Vagina (tissue), 2 donors: ENCODE data around the gene SLC22A3.

Experiments used
- POLR2A ChIP-seq, 2 donors: fragments of 450-650 bp; IDR thresholded peaks; one replicate each; pipeline ENCODE4 v1.6.1; 2017; ENCODE audit warnings: antibody characterized with exemption in 2 of 2, mild to moderate bottlenecking in 2 of 2, moderate library complexity in 2 of 2
- TF ChIP-seq, protein P1 (sequence below), 3 experiments: fragments of 450-650 bp in 2 of 3; fragments of 200-600 bp in 1 of 3; sonication (generic) in 1 of 3; IDR thresholded peaks; one replicate each; pipeline ENCODE4 v1.5.1; 2017 to 2019; ENCODE audit warnings: antibody characterized with exemption in 3 of 3, mild to moderate bottlenecking in 2 of 3, moderate library complexity in 2 of 3

- TF ChIP-seq, protein P1, sequence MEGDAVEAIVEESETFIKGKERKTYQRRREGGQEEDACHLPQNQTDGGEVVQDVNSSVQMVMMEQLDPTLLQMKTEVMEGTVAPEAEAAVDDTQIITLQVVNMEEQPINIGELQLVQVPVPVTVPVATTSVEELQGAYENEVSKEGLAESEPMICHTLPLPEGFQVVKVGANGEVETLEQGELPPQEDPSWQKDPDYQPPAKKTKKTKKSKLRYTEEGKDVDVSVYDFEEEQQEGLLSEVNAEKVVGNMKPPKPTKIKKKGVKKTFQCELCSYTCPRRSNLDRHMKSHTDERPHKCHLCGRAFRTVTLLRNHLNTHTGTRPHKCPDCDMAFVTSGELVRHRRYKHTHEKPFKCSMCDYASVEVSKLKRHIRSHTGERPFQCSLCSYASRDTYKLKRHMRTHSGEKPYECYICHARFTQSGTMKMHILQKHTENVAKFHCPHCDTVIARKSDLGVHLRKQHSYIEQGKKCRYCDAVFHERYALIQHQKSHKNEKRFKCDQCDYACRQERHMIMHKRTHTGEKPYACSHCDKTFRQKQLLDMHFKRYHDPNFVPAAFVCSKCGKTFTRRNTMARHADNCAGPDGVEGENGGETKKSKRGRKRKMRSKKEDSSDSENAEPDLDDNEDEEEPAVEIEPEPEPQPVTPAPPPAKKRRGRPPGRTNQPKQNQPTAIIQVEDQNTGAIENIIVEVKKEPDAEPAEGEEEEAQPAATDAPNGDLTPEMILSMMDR (IDR thresholded peaks at IDR 0.05) = no peak
- no peak for TF ChIP-seq POLR2A (IDR thresholded peaks at IDR 0.05)
Measured at GRCh38 chr6:160430751-160431150, 82.6 kb downstream of the SLC22A3 start.
